NCI-H748 (cell line): Measurements from ENCODE around the gene JAKMIP1.

Experiments used
- DNase-seq: peaks from one replicate; lab custom pipeline; 2025; ENCODE audit not compliant: unreplicated experiment; lab: John Stamatoyannopoulos, UW

Gene JAKMIP1

DNA sequence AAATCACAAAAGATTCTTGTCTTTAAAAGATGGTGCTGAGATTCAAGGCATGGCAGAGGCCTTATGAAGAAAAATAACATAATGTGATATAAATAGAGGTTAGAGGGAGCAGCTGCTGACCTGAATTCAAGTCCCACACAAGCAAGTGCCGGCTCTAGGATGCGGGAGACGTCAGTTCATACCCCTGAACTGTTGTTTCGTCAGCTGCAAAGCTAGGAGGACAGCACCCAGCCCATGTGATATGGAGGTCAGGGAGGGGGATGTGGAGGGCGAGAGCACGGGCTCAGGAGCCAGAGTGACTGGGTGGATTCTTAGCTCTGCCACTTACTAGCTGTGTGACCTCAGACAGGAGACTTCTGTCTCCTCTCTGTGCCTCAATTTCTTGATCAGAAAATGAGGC lies 77.9 kb downstream of the JAKMIP1 start:
- DNase-seq = no peak

DNA sequence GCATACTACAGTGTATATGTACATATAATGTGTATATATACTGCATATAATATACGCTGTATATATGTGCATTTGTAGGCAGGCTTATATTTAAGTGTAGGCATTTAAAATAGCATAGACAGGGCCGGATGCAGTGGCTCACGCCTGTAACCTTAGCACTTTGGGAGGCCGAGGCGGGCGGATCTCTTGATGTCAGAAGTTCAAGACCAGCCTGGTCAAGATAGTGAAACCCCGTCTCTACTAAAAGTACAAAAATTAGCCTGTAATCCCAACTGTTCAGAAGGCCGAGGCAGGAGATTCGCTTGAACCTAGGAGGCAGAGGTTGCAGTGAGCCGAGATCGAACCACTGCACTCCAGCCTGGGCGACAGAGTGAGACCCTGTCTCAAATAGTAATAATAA lies 78.4 kb downstream of the JAKMIP1 start:
- DNase-seq = no peak

DNA sequence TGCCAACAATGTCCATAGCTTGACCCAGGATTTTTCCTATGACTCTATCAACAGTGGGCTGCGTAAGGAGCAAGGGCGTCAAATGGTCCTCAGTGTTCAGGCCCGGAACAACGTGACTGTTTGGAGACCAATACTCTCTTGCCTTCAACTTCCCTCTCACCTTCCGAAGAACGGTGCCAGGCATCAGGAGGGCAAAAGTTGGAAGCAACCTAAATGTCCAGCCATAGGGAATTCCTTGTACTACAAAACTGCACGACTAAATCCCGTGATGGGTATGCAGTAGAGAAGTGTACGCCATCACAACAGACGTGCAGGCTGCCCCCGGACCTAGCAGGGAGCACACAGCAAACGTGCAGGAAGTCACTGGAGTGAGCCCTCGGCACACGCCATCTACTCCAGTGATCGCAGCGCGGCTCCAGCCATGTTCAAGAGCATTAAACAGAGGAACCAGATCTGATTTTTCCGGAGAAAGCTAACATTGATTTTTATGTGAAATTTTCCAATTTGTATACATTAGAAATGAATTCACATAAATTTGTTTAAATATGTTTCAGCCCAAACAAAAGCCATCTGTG lies 79.0 kb downstream of the JAKMIP1 start:
- DNase-seq = no peak

DNA sequence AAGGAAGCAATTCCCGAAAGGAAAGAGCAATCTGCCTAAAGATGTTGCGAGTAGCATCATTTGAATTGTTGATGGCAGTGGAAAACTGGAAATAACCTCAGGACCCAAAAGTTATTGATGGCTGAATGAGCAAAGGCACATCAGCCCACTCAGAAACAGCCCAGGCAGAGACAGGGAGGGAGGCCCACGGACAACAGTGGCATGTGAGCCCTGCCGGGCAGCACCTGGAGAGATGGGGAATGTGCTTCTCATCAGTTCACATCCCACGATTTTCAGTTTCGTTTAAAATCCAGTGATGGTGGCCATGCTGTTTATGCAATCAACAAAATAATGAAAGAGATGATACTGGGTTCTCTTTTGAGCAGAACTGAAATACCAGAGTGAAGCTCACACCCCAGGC lies 80.0 kb downstream of the JAKMIP1 start:
- DNase-seq = no peak

DNA sequence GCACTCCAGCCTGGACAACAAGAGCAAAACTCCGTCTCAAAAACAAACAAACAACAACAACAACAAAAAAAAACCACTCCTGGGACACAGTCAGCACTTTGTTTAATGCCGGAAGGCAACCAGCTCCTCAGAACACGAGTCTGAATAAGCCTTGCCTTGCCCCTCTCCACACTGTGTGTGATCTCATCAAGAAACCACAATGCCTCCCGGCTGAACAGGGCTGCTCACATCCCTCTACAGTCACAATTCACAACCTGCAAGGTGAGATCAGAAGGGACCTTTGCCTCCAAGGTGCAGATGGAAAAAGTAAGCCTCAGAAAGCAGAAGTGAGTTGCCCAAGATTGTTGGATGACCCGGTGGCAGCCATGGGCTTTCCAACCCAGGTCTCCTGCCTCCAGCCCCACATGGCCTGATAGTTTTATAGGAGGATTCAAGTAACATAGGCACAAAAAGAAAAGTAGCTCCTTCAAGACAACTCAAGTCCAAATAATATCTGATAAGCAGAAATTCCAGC lies 80.8 kb downstream of the JAKMIP1 start:
- DNase-seq = no peak

DNA sequence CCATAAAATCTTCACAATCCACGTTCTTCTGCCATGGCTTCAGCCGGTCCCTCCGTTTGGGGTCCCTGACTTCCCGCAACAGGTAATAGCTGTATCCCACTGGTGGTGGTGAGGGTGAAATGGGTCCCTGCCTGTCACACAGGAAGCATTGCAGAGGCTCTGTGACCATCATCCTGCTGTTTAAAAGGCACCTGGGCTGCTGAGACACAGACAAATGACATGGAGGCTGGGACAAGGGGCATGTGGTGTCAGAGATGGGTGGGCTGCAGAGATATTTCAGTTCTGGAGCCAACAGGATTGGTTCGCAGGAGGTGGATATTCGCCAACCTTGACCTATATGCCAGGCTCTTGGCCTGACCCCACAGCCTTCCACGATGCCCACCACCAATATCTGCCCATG lies 82.1 kb downstream of the JAKMIP1 start:
- DNase-seq = no peak

DNA sequence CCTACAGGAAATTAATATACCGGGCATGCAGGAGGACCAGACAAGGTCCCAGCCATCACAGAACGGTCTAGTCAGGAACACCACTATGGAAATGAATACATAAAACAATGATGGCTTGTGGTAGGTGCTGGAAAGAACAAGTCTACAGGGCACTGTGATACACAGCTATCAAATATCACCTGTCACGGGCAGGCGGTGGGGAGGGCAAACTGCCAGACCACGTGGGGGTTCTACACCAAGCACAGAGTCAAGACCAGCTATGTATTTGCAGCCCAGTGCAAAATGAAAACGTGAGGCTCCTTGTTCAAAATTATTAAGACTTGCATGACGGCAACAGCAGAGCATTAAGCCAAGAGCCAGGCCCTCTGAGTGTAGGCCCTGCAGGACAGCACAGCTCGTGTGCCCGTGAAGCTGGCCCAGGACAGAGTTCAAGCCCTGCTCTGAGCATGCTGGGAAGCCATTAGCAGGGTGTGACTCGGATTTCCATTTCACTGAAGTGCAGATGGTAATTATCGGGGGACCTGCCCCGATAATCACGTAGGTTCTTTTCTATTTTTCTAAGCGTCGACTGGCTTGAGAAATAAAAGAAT lies 83.6 kb downstream of the JAKMIP1 start:
- peak; percentile 7 for DNase-seq

DNA sequence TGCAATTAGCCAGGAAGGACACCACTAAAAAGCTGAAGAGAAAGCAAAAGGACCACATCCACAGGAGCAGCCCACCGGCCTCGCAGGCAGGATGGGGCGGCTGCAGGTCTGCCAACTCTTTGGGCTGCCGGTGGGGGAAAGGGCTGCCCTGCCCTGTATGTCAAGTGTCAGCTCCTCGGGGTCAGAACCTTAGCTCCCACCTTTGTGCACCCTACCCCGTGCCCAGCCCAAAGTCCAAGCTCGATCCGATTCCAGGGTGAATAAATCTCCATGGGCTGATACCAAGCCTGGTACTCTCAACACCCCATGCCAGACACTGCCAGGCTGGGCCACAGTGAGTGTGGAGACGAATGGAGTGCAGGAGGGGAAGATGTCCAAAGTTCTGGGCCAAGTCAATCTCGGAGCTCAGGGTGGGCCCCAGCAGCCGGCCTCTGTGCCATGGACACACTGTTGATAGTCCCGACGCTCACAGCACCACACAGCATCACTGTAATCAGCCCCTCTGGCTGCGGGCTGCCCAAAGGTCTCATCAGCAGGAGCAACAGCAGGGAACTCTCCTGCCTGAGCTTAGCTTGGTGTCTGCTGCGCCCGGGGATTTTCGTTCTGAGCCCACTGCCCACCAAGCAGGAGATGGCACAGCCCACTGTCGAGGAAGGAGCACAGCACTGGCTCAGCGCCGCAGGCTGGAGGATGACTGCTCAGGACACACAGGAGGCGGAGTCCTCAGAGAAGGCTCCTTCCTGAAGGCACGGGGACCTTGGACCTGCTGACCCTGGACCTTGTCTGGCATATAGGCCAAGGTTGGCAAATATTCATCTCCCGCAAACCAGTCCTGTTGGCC lies 84.4 kb downstream of the JAKMIP1 start:
- DNase-seq = no peak

DNA sequence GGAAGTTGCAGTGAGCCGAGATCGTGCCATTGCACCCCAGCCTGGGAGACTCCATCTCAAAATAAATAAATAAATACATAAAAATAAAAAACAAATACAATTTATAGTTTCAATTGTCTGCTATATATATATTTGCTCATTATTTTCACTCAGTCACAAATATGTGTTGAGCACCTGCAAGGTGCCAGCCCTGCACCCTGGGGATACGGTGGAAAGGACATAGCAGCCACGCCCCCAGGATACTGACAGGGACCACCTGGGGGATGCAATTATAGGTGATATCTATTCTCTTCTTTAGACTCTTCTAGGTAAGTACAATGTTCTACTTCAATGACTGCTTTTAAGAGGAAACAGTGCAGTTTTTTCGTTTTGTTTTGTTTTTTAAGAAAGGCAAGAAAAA lies 85.0 kb downstream of the JAKMIP1 start:
- DNase-seq = no peak

DNA sequence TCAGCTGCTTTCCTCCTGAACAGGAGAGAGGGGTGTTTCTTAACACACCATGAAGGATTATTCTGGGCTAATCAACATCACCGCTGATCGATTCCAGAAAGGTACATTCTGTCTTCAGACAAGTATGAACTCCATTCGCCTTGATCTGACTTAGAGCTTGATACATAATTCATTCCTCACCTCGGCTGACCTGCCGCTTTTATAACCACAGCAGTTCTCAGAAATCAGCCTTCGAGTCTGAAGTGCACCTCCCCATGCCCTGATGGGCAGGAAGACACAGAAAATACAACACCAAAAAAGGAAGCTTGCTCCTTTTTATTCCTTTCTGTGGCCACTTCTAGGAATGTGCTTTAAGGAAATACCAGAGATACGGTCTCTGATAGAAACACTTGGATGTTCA lies 85.7 kb downstream of the JAKMIP1 start:
- DNase-seq = no peak

DNA sequence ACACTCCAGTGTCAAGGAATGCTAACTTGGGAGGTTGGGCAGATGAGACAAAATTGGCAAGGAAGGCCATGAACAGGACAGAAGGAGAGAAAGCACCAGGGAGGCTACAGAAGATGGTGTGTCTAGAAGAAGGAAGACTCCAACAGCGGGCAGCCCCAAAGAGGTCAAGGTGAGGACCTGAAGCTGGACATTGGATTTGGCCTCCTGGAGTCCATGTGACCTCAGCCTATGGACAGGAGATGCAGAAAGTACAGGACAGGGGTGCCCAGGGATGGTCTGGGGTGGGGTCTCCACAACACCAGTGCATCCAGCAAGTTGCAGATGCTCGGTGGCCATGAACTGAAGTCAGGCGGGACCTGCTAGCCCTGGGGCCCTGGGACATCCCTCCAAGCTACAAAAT lies 86.2 kb downstream of the JAKMIP1 start:
- no peak for DNase-seq

DNA sequence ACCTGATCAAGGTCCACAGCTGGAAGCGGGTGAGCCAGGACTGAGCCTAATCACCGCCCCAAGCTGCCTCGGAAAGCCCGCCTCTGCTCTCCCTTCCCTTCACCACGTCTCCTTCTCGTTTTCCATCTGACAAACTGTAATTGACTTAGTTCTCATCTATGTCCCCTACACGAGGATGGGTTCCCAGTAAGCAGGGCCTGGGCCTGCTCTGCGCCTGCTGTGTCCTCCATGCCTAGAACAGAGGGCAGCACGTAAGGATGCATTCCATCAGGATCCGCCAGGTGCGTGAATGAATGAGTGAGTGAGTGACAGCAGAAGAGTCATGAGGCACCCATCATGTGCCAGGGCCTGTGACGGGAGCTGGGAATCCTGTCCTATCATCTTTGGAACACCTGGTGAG lies 86.7 kb downstream of the JAKMIP1 start:
- DNase-seq = no peak

DNA sequence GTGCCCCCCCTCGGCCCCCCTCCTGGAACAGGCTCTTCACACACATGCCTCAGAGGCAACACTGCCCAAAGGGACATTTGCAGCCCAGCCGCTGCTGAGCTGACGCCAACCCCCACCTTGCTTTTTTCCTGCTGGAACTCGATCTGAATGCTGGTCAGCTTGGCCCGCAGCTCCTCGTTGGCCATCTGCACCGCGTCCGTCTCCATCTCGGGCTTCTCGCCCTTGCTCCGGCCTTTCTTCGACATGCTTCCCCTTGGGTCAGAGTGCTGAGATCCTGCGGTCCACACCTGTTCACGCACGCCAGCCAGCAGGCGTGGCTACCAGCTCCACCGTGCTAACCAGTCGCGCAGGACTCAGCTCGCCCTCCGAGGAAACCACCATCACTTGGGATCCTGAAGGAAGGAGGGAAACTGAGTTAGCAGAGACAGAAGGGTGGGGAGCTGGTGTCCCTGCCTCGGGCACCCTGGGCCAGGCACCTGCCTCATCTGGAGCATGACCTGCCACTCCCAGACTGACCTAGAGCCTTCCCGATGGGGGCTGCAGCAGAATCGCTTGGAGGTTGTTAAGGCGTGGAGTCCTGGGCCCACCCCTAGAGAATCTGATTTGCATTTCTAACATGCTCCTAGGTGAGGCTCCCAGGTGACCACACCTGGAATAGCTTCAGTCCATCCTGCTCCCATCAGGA lies 87.6 kb downstream of the JAKMIP1 start:
- no peak for DNase-seq

DNA sequence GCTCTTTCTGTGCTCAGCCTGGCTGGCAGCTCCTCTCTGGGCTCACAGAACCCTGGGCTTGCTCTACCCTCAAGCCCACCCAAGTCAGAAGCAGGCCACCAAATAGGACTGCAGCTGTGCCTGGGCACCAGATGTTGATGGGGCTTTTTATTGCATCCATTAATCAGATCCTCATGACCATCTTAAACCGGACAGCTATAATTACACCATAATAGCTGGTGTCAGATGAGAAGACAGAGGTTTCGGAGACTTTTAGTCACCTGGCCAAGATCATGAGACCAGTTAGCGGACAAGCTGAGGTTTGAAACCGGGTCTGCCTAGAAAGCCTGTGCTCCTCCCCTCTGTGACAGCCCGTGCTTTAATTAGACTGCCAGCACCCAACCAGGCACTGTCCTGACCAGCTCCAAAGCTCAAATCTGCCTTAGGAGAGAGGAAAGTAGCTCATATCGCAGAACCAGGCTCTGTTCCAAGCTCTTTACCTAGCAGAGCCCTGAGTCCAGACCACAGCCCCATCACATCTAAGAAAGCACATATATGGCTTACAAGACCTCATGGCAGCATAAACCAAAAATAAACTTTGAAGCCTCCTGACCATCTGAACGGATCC lies 88.9 kb downstream of the JAKMIP1 start:
- no peak for DNase-seq

DNA sequence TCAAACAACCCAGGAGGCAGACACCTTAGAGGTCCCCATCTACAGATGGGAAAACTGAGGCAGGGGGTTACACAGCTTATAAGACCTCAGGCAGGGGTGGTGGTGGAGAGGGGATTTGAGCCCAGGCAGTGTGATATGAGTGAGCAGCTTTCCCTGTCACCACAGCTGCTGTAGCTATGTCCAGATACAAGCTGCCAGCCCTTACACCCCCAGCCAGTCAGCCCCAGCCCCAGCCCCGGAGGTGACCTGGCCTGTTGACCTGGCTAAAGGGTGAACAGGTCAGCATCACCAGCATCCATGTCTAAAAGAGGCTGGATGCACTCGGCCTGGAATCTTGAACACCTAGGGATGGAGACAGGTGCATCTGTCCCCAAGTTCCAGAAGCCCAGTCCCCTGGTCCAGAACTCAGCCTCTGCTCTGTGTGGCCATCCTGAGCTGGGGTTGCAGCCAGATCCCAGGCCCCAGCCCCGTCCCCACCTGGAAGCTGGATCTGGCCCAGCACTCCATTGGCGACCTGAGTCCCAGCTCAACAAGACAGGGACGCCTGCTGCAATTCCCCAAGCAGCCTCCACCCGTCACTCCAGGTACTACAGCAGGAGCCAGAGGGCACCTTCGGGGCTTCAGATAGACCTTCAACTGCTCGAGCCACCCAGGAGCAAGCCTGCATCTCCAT lies 89.5 kb downstream of the JAKMIP1 start:
- no peak for DNase-seq

DNA sequence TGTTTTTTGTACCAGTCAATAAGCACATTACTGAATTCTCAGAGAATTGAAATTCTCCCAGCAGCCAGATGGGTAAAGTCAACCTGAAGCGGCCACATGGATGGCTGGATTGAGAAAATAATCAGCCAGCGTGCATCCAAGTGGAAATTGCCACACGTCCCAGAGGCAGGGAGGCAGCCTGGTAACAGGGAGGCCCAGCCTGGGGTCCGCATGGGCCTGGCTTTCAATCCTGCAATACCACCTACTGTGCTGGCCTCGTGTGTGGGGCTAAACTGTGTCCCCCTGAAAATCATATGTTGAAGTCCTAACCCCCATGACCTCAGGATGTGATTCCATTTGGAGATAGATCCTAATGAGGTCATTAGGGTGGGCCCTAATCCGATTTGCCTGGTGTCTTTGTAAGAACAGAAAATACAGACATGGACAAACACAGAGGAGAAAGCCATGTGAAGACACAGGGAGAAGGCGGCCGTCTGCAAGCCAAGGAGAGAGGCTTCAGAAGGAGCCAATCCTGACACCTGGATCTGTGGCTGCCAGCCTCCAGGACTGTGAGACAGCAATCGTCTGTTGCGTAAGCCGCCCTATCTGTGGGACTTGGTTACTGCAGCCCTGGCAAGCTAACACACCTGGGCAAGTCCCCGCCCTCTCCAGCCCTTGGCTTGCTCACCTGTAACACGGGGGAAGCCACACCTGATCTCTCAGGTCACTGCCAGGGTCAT lies 90.3 kb downstream of the JAKMIP1 start:
- peak; percentile 38 for DNase-seq

DNA sequence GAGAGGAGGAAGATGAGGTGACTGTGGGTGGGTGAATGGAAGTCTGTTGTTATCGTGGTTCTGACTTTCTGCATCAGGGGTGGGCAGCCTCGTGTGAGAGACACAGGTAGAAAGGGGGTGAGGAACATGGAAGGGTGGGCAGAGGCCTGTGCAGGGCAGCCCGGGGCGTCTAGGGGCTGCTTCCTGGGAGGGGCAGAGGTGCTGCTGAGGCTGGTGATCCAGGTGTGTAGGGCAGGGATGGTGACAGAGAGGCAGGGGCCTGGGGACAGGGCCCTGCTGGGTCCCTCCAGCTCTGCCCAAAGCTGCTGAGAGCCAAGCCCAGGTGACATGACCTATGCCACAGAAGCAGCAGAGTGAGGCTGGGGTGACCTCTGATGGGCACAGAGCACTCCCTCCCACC lies 92.5 kb downstream of the JAKMIP1 start:
- DNase-seq = no peak

DNA sequence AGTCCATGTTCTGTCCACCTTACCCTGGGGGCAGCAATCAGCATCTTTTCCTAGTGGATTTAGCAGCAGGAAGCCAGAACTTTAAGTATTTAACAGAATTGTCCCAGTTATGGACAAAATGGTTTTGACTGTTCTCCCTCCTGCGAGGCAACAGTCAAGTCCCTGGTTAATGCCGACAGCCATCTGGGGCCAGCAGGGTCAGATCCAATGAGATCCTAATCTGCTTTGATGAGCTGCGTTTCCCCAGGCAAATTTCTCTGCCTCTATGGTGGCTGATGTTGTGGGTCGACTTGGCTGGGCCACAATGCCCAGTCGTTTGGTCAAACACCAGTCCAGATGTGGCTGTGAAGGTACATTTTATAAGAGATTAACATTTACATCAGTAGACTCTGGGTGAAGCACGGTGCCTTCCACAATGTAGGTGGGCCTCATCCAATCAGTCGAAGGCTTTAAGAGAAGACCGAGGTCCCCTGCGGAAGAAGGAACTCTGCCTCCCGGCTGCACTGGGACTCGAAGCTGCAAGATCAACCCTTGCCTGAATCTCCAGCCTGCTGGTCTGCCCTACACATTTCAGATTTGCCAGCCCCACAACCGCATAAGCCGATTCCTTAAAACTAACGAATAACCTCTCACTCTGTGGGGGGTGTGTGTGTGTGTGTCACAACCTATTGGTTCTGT lies 93.1 kb downstream of the JAKMIP1 start:
- no peak for DNase-seq

DNA sequence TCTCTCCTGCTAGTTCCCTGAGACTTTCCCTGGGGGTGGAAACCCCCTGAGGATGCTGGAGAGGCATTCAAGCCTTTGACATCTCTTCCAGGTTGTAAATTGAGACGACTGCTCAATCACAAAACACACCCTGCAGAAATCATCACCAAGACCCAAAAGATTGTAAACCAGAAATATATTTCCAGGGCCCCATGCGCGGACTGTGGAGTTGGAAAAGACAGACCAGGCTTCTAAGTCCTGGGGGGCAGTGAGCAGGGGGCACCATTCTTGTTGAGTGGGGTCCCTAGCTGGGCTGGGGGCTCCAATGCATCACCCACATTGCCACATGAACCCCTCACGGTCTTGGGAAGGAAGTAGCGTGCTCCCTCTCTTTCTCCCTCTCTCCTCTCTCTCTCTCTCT lies 94.2 kb downstream of the JAKMIP1 start:
- DNase-seq = no peak
